HPDE6-E6E7 (cell line): ENCODE measurements around the gene SERPINA12.

Source experiments
- DNase-seq: peaks from one replicate; pipeline ENCODE4 v3.0.0; 2011; ENCODE audit warnings: missing footprints; ENCODE audit errors: extremely low spot score

Gene SERPINA12, protein sequence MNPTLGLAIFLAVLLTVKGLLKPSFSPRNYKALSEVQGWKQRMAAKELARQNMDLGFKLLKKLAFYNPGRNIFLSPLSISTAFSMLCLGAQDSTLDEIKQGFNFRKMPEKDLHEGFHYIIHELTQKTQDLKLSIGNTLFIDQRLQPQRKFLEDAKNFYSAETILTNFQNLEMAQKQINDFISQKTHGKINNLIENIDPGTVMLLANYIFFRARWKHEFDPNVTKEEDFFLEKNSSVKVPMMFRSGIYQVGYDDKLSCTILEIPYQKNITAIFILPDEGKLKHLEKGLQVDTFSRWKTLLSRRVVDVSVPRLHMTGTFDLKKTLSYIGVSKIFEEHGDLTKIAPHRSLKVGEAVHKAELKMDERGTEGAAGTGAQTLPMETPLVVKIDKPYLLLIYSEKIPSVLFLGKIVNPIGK

GRCh38 chr14:94509356-94509755 lies at the start of gene SERPINA12:
SERPINA12 (minus strand) TSS chr14:94509469; CDS start chr14:94498397, 11,072 bp downstream.
- DNase-seq = no peak

DNA sequence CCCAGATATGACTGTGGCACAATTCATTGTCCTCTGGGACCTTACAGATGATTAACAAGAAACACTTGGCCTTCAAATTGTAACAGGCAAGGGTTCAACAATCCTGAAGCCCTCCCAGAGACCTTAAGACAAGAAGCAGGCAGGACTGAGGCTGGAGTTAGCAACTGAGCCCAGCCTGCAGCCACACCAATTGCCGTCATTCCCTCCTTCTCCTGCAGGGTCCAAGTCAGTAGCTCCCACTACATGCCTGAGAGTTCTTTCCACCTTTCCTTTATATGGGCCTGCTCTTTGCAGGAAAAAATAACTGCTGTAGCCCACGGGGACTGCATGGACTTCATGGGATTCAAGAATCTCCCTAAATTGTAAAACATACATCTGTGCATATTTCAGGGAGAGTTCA lies 49.6 kb upstream of the SERPINA12 start:
- DNase-seq = no peak

DNA sequence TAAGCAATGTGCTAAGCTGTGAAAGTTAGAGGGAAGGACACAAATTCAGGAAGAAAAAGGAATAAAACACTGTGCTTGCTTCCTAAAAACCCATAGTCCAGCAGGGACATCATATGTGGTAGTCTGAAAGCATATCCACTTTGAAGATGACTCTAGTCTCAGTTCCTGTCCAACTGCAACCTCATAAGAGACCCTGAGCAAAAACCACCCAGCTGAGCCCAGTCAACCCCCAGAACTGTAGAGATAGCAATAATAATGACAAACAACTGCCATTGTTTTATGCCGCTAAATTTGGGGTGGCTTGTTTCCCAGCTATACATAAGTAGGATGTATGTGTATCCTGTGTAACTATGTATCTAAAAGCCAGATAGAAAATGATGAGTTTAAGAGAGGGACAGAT lies 48.1 kb upstream of the SERPINA12 start:
- DNase-seq = no peak

DNA sequence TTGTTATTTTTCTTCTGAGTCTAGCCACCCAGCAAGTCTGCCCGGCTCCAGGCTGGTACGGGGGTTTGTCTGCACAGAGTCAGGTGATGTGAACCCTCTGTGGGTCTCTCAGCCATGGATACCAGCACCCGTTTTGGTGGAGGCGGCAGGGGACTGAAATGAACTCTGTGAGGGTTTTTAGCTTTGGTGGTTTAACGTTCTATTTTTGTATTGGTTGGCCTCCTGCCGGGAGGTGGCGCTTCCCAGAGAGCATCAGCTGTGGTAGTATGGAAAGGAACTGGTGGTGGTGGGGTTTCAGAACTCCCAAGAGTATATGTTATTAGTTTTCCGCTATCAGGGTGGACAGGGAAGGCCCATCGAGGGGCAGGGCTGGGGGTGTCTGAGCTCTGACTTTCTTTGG lies 46.7 kb upstream of the SERPINA12 start:
- DNase-seq = no peak

- DNase-seq = no peak
These were observed 40.8 kb upstream of the SERPINA12 start for GRCh38 chr14:94550041-94550440.

DNA sequence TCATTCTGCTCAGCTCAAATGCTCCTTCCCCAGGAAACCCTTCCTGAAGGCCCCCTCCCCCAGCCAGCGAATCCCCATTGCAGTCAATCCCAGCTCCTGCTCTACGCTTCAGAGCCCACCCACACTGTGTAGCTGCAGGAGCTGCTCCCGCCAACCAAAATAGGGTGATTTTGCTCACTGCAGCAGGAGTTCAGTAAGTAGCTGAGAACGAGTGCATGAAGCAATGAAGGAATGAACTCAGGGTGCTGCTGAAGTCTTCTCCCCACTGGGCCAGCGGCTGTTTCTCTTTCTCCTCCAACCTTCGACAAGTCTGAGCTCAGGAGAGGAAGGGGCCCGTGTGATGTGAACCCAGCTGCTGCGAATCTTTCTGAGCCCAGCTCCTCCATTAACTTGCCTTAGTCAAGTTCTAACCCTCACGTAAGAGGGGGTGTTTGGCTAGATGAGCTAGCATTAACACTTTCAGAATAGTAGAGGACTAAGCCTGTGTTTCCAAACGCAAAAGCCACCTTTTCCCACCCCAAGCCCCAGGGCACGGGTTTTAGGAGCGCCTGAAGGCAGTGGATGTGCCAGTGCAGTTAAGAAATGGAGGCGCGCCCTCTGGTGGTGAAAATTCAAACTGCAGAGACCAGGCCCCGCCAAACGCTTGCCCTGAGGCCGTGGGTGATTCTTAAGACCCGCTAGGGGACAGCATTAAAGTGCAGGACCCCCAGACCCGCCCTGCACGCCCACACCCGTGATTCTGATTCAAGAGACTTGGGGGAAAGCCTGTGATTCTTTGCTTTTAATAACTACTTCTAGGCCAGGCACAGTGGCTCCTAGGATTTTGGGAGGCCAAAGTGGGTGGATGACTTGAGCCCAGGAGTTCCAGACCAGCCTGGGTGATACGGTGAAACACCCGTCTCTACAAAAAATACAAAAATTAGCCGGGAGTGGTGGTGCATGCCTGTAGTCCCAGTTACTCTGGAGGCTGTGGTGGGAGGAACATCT lies 40.0 kb upstream of the SERPINA12 start:
- DNase-seq = peak; percentile 45

- no peak for DNase-seq
These were observed 39.1 kb upstream of the SERPINA12 start for GRCh38 chr14:94548131-94548998.

- no peak for DNase-seq
These were observed 38.5 kb upstream of the SERPINA12 start for GRCh38 chr14:94547726-94548125.

GRCh38 chr14:94547151-94547680 lies 37.9 kb upstream of the SERPINA12 start:
- DNase-seq = no peak

DNA sequence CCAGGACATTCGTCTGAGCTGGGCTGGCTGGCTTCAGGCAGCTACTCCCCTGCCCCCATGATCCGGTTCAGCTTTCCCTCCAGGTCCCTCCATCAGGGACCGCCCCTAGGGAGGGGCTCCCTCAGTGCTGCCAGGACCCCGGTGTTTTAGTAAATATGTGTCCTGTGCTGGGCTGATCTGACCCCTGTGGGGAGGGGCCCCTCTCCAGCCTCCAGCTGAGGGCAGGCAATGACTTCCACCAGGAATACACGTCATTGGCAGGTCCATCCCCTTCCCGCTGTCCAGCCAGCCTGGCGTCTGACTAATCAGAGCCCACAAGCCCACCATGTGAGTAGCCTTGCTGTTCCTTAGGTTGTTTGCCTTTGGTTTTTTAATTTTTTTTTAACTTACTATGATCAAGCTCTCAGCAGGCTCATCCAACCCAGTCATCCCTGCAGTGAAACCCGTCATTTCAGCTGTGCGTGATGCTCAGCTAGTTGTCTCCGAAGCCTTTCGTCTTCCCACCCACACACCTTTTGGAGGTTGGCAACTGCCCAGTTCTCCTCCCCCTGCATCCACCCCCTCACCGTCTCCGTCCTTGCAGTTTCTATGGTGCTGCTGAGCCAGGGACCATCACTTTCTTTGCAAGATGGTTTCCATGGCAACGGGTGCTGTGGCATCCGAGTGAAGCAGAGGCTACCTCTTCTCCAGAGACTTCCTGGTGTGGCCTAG lies 36.0 kb upstream of the SERPINA12 start:
- no peak for DNase-seq

GRCh38 chr14:94544726-94545125 lies 35.5 kb upstream of the SERPINA12 start:
- DNase-seq = no peak

- no peak for DNase-seq
These were observed 34.3 kb upstream of the SERPINA12 start for GRCh38 chr14:94543449-94544124.

DNA sequence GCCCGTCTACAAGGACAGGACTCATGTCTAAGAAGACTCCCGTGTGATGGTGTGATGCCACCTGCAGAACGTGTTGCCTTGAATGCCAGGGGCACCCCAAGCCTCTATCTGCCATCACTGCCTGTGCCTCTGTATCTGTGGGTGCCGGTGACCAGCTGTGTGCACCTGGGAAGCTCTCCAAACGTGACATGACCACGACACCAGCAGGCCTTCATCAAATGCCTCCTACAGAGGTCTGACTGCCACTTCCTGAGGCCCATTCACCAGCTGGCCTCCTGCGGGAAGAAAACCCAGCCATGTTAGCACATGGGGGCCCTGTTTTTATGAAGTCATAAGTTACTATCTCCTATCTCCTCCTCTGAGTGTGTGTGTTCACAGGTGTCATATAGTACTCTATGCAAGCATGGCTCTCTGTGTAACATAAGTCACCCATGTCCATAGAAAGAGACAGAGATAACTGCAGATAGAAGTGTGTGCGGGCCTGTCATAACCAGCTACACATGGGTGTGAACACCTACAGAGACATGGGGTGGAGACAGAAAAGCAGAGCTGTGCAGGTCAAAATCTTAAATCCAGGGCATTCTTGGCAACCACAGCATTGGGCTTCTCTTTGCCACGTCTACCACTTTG lies 33.7 kb upstream of the SERPINA12 start:
- no peak for DNase-seq

DNA sequence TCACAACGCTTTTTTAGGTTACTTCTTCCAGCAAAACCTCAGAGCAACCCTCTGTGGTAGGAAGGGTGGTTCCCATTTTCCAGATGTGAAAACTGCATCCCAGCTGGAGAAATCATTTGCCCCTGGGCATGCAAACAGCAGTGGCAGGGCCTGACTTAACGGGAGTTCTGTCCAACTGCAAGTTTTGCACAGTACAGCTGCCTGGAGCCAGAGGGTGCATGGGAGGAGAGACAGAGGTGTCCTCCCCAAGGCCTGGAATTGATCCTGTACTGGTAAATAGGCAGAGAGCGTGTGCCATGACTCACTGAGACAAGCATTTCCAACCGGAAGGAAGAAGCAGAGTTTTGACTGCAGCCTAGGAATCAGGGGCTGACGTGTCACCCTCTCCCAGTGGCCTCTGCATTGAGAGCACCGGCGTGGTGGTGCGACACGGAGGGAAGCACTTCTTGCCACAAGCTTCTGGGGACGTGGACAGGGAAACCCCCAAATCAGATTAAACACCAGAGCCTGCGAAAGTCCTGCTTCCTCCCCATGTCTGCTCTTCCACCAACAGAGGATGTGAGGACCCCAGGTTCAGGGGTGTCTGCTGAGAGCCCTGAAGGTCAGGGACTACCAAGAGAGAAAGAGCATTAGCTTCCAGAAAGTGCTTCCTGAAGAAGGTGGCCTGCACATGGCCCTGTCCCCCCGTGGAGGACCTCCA lies 33.0 kb upstream of the SERPINA12 start:
- DNase-seq = no peak

DNA sequence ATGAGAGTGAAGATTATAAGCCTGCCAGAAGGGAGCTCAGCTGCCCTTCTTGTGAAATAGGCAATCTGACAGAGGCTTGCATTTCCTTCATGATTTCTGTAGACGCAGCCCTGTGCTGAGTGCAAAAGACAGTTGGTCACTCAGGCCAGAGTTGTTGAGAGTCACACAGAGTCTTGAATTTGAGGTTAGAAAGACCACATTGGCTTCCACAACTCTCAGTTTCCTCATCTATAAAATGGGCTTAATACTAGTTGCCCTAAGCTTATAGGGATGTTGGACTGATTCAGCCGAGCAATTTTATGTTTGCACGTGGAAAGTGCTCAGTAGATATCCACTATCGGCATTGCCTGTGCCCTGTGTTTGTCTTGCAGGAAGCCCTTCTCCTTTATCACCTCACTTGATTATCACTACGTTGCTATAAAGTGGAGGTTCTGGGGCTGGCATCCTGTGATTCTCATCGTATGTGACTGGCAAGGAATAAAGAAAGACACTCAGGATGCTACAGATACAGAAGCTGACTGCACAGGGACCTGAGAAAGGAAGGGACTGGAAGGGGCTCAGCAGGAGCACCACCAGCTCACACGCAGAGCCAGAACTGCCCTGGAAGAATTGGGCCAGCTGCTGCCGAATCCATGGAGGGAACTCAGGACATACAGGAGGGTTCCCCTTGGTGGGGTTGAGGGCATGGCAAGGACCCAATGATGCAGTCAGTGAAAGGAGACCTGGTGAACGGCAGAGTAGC lies 32.1 kb upstream of the SERPINA12 start:
- no peak for DNase-seq

DNA sequence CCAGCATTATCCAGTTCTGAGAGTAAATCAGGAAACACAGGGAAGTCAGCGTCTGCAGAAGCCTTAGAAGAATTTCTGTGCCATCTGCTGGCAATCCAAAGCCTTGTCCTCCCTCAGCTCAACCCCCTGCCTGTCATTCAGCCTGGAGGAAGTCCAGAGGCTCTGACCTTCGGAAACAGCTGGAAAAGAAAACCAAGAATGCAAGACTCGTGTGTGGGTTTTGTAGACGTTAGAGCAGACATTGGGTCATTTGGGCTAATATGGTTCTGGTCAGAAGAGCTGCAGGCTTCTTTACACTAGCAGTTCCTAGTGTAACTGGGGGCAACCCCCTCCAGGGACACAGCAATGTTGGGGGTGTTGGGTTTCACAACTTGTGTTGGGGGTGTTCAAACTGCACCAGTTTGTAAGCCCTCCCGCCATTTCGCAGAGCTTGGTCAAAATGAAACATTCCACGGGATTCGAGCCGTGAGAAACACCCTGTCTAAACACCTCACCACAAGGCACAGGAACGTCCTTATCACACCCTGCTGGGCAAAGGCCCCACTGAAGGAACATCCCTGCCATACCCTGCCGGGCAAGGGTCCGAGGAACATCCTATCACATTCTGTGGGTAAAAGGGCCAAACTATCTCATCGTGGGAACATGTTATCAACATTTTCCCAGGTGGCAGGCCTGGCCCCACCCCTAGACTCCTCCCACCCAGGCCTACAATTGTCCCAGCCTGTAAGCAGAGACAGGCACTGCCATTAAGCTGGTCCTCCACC lies 30.9 kb upstream of the SERPINA12 start:
- DNase-seq = no peak

GRCh38 chr14:94539181-94539580 lies 29.9 kb upstream of the SERPINA12 start:
- DNase-seq = no peak
